ENCODE results near the gene IRF9. TPM values are rescaled to one million over a fixed set of nuclear protein-coding genes. Genes with fewer than 3 reads are reported as not detected.
"Not testable (repeated sequence)": the region's sequence is repeated elsewhere in the genome, so short reads cannot be mapped to it uniquely, and the experiment has no call there.

Gene IRF9
- total RNA-seq, 1 donor from 2014 or later = 129 TPM

DNA sequence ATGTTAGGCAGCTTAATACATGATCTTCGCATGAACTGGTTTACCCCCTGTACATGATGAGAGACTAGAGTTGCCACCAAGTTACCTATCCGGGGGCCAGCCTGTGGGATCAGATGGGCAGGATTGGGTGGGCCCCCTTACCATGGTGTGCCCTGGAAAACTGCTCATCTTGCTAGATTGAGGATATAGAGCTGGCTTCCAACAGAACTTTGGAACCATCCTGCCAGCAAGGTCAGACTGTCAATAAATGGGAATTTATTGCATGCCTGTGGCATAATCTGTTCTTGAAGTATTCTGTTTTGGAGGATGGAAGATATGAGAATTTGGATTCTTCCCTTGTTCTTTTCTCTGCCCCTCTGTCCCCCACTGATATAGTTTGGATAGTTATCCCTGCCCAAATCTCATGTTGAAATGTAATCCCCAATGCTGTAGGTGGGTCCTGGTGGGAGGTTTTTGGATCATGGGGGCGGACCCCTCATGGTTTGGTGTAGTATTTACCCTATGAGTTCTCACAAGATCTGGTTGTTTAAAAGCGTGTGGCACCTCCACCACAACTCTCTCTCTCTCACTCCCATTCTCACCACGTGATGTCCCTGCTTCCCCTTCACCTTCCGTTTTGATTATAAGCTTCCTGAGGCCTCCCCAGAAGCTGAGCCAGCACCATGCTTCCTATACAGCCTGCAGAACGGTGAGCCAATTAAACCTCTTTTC lies 37.9 kb downstream of the IRF9 start:
- Mint-ChIP-seq H3K4me3 (ENCODE audit: low read depth) (peak overlapping the region; percentile 56), H3K27me3 (ENCODE audit: low read depth) (no peaks in the 10 kb centered on the region), H3K27ac (peak overlapping the region; percentile 54), H3K4me1 (ENCODE audit: low read depth) (peaks cover 28% of the 10 kb centered on the region), H3K9me3 (peaks cover 11% of the 10 kb centered on the region), H3K36me3 (ENCODE audit: low read depth) (peaks cover 52% of the 10 kb centered on the region)
- DNase-seq (ENCODE audit: low spot score) = no peak
- intact Hi-C loops (cut with micrococcal nuclease) = no loop called here

DNA sequence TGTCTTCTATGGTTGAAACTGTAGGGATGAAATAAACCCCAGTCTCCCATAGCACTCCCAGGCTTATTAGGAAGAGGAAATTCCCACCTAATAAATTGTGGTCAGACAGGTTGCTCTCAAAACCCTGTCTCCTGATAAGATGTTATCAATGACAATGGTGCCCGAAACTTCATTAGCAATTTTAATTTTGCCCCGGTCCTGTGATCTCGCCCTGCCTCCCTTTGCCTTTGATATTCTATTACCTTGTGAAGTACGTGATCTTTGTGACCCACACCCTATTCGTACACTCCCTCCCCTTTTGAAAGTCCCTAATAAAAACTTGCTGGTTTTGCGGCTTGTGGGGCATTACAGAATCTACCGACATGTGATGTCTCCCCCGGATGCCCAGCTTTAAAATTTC lies 41.5 kb downstream of the IRF9 start:
- Mint-ChIP-seq H3K9me3 (peaks cover 11% of the 10 kb centered on the region), H3K36me3 (ENCODE audit: low read depth) (peaks cover 78% of the 10 kb centered on the region), H3K4me1 (ENCODE audit: low read depth) (peaks cover 12% of the 10 kb centered on the region)
- intact Hi-C loops (cut with micrococcal nuclease); DNase-seq (ENCODE audit: low spot score); H3K4me3 Mint-ChIP-seq (ENCODE audit: low read depth); H3K27ac Mint-ChIP-seq; H3K27me3 Mint-ChIP-seq (ENCODE audit: low read depth): not testable (repeated sequence)

DNA sequence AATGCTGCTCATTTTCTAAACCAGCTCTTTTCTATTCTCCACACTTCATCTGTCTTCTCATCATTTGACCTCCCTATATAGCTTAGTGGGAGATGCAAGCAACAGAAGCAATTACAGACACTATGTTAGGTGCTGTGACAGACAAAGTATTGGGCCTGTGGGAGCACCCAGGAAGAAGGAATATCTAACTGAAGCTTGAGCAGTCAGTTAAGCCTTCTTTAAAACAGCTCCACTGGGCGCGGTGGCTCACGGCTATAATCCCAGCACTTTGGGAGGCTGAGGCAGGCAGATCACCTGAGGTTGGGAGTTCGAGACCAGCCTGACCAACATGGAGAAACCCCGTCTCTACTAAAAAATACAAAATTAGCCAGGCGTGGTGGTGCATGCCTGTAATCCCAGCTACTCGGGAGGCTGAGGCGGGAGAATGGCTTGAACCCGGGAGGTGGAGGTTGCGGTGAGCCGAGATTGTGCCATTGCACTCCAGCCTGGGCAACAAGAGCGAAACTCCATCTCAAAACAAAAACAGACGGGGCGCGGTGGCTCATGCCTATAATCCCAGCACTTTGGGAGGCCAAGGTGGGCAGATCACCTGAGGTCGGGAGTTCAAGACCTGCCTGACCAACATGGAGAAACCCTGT lies 42.3 kb downstream of the IRF9 start:
- H3K27ac Mint-ChIP-seq; H3K27me3 Mint-ChIP-seq (ENCODE audit: low read depth); intact Hi-C loops (cut with micrococcal nuclease); H3K4me3 Mint-ChIP-seq (ENCODE audit: low read depth); DNase-seq (ENCODE audit: low spot score): not testable (repeated sequence)
- Mint-ChIP-seq H3K9me3 (peaks cover 11% of the 10 kb centered on the region), H3K4me1 (ENCODE audit: low read depth) (peaks cover 15% of the 10 kb centered on the region), H3K36me3 (ENCODE audit: low read depth) (peaks cover 84% of the 10 kb centered on the region)

DNA sequence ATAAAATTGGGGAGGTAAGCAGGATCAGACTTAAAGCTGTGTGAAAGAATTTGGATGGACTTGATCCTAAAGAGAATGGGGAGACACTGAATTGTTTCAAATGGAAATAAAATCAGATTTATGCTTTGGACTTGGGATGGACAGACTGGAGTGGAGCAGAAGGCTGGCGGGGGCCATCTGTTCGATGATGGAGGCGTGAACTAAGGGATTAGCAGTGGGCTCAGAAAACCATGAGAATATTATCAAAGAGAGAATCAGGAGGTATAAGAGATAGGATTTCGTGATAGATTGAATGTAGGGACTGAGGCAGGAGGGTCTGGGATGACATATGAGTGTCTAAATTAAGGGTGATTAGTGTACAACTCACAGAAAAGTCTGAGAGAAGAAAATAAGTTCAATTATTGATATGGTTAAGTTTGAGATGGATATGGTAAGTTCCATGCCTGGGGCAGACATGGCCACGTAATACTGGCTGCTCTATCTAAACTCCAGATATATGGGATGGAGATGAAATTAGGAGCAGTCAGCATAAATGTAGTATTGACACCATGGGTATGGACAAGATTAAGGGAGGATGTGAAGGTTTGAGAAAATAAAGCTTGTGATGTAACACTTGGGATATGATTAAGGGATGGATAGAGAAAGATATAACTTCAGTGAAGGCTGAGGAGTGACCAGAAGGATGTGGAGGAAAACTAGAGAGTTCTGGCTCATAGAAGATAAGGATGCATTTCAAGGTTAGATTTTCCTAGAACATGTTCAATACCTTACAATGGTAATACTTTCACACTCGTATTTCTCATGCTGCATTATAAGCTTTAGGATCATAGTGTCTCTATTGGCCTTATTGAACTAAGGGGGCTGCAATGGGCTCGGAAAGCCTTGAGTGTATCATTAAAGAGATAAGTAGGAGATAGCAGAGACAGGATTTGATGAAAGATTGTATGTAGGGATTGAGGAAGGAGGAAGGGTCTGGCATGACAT lies 43.4 kb downstream of the IRF9 start:
- peaks cover 79% of the 10 kb centered on the region for H3K36me3 Mint-ChIP-seq (ENCODE audit: low read depth)
- peaks cover 11% of the 10 kb centered on the region for H3K9me3 Mint-ChIP-seq
- H3K27ac Mint-ChIP-seq = no peak overlapping the region

DNA sequence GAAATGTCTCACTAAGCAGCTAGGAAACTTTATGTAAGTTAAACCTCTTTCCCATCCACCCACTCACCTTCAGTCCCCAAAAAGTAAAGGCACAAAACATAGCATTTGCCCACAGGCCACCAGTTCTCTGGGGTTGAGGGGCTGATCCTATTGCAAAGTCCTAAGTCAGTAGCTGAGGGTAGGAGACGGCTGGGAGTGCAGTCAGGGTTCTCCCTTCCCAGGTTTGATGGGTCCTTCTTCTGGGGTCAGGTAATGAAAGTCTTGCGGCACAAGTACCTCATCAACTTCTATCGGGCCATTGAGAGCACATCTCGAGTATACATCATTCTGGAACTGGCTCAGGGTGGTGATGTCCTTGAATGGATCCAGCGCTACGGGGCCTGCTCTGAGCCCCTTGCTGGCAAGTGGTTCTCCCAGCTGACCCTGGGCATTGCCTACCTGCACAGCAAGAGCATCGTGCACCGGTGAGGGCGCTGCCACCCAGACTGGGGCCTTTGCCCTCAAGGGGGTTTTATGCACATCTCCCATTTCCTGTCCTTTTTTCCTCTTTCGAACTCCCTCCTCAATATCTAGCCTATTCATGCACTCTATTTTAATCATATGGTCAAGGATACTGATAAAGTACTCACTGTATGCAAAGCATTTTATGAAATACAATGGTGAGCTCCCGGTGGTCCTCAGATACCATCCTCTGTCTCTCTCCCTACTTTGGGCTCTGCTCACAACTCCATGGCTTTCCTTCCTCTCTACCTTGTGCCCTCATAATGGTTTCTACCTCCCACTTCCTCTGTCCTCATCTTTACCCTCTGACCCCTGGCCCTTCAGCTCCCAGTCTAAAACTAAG lies 45.4 kb downstream of the IRF9 start:
- no peak overlapping the region for H3K27ac Mint-ChIP-seq
- H3K27me3 Mint-ChIP-seq (ENCODE audit: low read depth) = no peaks in the 10 kb centered on the region
- intact Hi-C loops (cut with micrococcal nuclease) = no loop called here

More for the DNA sequence above, 43.4 kb downstream of the IRF9 start:
- Mint-ChIP-seq H3K27me3 (ENCODE audit: low read depth) (no peaks in the 10 kb centered on the region), H3K4me3 (ENCODE audit: low read depth) (no peak overlapping the region), H3K4me1 (ENCODE audit: low read depth) (peaks cover 9% of the 10 kb centered on the region)
- intact Hi-C loops (cut with micrococcal nuclease) = no loop called here
- no peak for DNase-seq (ENCODE audit: low spot score)

DNA sequence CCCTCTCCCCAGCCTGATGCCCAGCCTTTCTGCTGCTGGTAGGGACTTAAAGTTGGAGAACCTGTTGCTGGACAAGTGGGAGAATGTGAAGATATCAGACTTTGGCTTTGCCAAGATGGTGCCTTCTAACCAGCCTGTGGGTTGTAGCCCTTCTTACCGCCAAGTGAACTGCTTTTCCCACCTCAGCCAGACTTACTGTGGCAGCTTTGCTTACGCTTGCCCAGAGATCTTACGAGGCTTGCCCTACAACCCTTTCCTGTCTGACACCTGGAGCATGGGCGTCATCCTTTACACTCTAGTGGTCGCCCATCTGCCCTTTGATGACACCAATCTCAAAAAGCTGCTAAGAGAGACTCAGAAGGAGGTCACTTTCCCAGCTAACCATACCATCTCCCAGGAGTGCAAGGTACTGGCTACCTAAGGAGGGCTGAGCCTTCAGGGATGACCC lies 46.1 kb downstream of the IRF9 start:
- Mint-ChIP-seq H3K27ac (peak overlapping the region; percentile 14), H3K9me3 (peaks cover 8% of the 10 kb centered on the region), H3K27me3 (ENCODE audit: low read depth) (no peaks in the 10 kb centered on the region), H3K36me3 (ENCODE audit: low read depth) (peaks cover 84% of the 10 kb centered on the region), H3K4me1 (ENCODE audit: low read depth) (peaks cover 17% of the 10 kb centered on the region), H3K4me3 (ENCODE audit: low read depth) (no peak overlapping the region)
- DNase-seq (ENCODE audit: low spot score) = no peak
- intact Hi-C loops (cut with micrococcal nuclease) = no loop called here

More for the DNA sequence above, 45.4 kb downstream of the IRF9 start:
- Mint-ChIP-seq H3K4me3 (ENCODE audit: low read depth) (no peak overlapping the region), H3K4me1 (ENCODE audit: low read depth) (peaks cover 13% of the 10 kb centered on the region), H3K9me3 (peaks cover 10% of the 10 kb centered on the region), H3K36me3 (ENCODE audit: low read depth) (peaks cover 86% of the 10 kb centered on the region)
- no peak for DNase-seq (ENCODE audit: low spot score)

DNA sequence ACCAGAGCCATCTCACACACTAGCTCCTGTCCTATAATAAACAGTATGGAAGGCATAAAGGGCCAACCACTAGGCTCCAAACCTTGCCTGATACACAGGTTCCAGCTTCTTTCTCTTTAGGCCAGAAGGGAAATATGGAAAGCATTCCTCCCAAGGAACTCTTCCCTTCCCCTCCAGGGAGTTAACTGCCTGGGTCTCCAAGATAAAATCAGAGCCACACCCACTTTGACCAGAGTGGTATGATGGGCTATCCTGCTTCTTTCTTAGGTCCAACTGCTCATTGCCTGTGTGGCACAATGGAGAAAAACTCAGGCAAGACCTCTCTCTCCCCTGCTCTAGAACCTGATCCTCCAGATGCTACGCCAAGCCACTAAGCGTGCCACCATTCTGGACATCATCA lies 46.6 kb downstream of the IRF9 start:
- no peak overlapping the region for H3K27ac Mint-ChIP-seq

DNA sequence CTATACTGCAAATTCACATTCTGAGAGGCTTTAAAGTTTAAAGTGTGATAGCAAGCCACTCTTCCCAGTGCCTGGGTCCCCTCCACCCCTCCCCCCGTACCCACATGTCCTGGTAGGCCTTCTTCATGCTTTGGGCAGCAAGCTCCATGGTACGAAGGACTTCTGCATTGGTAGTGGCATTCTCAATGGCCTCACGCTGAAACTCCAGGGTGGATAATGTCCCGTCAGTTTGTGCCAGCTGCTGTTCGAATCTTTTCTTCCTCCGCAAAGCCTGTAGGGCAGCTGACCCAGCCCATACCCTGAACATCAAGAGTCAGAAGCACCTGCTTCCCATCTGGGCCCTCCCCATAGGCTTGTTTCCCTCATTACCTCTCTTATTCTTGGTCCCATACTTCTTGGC lies 50.2 kb downstream of the IRF9 start:
- peak overlapping the region; percentile 95 for H3K4me3 Mint-ChIP-seq (ENCODE audit: low read depth)
- no peak for DNase-seq (ENCODE audit: low spot score)
- H3K9me3 Mint-ChIP-seq = no peaks in the 10 kb centered on the region
- H3K36me3 Mint-ChIP-seq (ENCODE audit: low read depth) = peaks cover 71% of the 10 kb centered on the region
- no peaks in the 10 kb centered on the region for H3K27me3 Mint-ChIP-seq (ENCODE audit: low read depth)
- intact Hi-C loops (cut with micrococcal nuclease) = loop anchor here (5.0 kb wide), 1 partner anchor 69 kb away; the partner anchor contains the start of gene EMC9
- peaks cover 30% of the 10 kb centered on the region for H3K4me1 Mint-ChIP-seq (ENCODE audit: low read depth)
- H3K27ac Mint-ChIP-seq = peak overlapping the region; percentile 36

More for the DNA sequence above, 46.6 kb downstream of the IRF9 start:
- Mint-ChIP-seq H3K27me3 (ENCODE audit: low read depth) (no peaks in the 10 kb centered on the region), H3K36me3 (ENCODE audit: low read depth) (peaks cover 82% of the 10 kb centered on the region), H3K9me3 (peaks cover 6% of the 10 kb centered on the region), H3K4me1 (ENCODE audit: low read depth) (peaks cover 17% of the 10 kb centered on the region), H3K4me3 (ENCODE audit: low read depth) (no peak overlapping the region)
- DNase-seq (ENCODE audit: low spot score) = no peak
- intact Hi-C loops (cut with micrococcal nuclease) = no loop called here

DNA sequence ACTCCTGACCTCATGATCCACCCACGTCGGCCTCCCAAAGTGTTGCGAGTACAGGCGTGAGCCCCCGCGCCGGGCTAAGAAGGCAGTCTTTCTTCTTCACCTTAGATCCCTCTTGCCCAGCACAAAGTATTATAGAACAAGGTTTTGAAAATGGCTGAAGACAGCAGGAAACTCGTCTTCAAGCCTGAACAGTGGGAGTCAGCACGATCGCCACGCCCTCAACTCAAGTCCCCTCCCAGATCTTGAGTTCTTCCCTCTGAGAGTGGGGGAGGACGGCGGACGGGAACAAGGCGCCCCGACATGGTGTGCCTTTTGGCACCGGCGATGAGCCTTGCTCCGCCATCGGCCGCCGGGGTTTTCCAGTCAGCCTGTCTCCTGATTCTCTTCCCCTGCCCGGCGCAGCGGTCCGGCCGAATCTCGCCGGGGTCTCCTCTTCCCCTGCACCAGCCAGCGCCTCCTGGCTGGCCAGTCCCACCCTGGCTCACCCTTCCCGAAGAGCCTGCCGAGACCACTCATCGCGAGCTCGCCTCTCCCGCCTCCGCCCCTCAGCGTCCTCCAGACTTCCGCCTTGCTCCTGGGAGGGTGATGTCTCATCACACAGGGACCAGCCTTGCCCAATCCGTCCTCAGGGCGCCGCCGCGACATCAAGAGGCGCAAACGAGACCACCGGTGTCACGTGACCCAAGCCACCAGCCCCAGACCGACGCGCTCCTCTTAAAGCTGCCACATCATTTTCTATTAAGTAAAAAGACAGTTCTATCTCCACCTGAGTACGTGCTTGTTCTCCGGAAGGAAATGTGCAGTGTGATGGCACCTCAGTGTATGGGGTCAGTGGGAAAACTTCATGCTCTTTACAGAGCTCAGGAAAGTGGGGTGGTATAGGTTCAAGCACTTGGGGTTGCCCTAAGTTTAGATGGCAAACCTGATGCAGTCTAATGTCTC lies 52.1 kb downstream of the IRF9 start, which contains the start of gene CHMP4A:
Gene CHMP4A (minus strand): TSS at position 565 of the 942 bp plus-strand sequence. CDS start 49 bp downstream, at position 516.
- peak within 1 kb of the TSS; percentile 98 for H3K27ac Mint-ChIP-seq
- intact Hi-C loops (cut with micrococcal nuclease) = loop anchor here (1.0 to 5.0 kb wide), 5 partner anchors 18 to 98 kb away; partner anchors contain the start of genes EMC9, RABGGTA, TINF2 and TM9SF1
- peaks cover 58% of the 10 kb centered on the region for H3K36me3 Mint-ChIP-seq (ENCODE audit: low read depth)
- no peaks in the 10 kb centered on the region for H3K9me3 Mint-ChIP-seq
- H3K4me3 Mint-ChIP-seq (ENCODE audit: low read depth) = peak within 1 kb of the TSS; percentile 95
- peaks cover 25% of the 10 kb centered on the region for H3K4me1 Mint-ChIP-seq (ENCODE audit: low read depth)
- H3K27me3 Mint-ChIP-seq (ENCODE audit: low read depth) = no peaks in the 10 kb centered on the region
- peak; percentile 96 for DNase-seq (ENCODE audit: low spot score)

DNA sequence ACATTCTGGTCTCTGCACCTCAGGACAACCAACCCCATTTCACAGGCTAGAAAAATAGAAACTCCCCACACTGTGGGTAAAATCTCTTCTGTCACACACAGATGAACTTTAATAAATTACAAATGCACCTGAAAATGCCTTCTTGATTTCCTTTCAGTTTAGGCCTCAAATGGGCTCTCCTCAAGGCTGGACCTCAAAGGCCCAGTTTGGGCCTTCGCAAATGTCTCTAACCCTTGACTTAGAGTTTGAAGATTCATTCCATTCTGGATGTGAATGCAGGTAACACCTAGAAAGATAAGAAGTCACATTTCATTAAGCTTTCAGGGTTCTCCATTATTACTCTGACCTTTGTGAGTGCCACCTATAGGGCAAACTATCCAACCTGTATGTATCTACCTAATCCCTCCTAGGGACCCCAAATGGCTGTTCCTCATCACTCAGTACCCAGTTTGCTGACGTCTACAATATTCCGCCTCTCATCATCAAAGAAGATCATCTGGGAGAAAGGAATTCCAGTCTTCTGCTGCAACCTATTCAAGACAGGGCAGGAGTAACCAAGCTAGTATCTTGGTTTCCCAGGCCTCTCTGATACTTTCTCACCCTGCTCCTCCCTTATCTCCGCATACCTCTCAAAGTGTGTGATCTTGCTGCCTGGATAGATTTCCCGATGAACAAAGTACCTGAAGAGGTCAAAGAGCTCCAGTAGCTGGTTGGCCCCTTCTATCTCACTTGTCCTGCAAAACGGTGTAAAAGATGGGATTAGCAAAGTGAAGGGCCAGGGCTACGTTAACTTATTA lies 53.0 kb downstream of the IRF9 start:
- intact Hi-C loops (cut with micrococcal nuclease) = loop anchor here (1.0 to 5.0 kb wide), 5 partner anchors 19 to 99 kb away; partner anchors contain the start of genes EMC9, RABGGTA, TINF2 and TM9SF1
- DNase-seq (ENCODE audit: low spot score) = no peak
- H3K27me3 Mint-ChIP-seq (ENCODE audit: low read depth) = no peaks in the 10 kb centered on the region
- peaks cover 55% of the 10 kb centered on the region for H3K36me3 Mint-ChIP-seq (ENCODE audit: low read depth)
- peak overlapping the region; percentile 95 for H3K4me3 Mint-ChIP-seq (ENCODE audit: low read depth)
- no peaks in the 10 kb centered on the region for H3K9me3 Mint-ChIP-seq
- peaks cover 25% of the 10 kb centered on the region for H3K4me1 Mint-ChIP-seq (ENCODE audit: low read depth)
- H3K27ac Mint-ChIP-seq = peak overlapping the region; percentile 98

All from activated T-helper 2 cell treated with anti-CD3 and anti-CD28 coated beads, Interferon-gamma antibody, Interleukin-2, Interleukin-4, amounts not matched to agents 10 μg/mL and 5 μg/mL and 100 μg/mL, durations not matched to agents 14 hours and 24 hours and 36 hours (primary cell).